ENCODE measurements around the gene PPP1R26. TPM values are rescaled to one million over a fixed set of nuclear protein-coding genes. Genes with fewer than 3 reads are reported as not detected.

Gene PPP1R26
- polyA plus RNA-seq, 1 donor from 2014 or later, result 20.1 TPM

- Histone ChIP-seq H3K79me2 (replicated peaks; ENCODE audit: insufficient read depth, low read length) (no peaks in the 10 kb centered on the region), H3K36me3 (ENCODE audit: insufficient read depth, low read length) (no peaks in the 10 kb centered on the region), H3K27me3 (ENCODE audit: insufficient read depth, low read depth, low read length) (no peaks in the 10 kb centered on the region), H4K20me1 (ENCODE audit: insufficient read depth) (no peaks in the 10 kb centered on the region), H3K9me2 (ENCODE audit: insufficient read depth, low read length) (no peaks in the 10 kb centered on the region), H3K4me3 (ENCODE audit: low read length) (no peak overlapping the region), H3K9me3 (ENCODE audit: low read length) (no peaks in the 10 kb centered on the region), H3K27ac (ENCODE audit: low read length) (no peak overlapping the region), H2AFZ (ENCODE audit: low read depth, low read length) (no peak overlapping the region), H3F3A (ENCODE audit: insufficient read depth, low read length, poor library complexity, severe bottlenecking) (no peaks in the 10 kb centered on the region), H3K9ac (ENCODE audit: low read length) (no peak overlapping the region), H3K4me2 (ENCODE audit: low read length) (no peak overlapping the region)
- TF ChIP-seq MXI1 (conservative IDR thresholded peaks at IDR 0.05; ENCODE audit: poor library complexity, severe bottlenecking) (no peak), RAD21 (conservative IDR thresholded peaks at IDR 0.05) (no peak), EZH2 (IDR thresholded peaks at IDR 0.05; ENCODE audit: borderline replicate concordance, insufficient read depth, low read length, poor library complexity, severe bottlenecking) (no peak), SMC3 (conservative IDR thresholded peaks at IDR 0.05; ENCODE audit: poor library complexity) (no peak), EP300 (conservative IDR thresholded peaks at IDR 0.05; ENCODE audit: poor library complexity, severe bottlenecking) (no peak), REST (IDR thresholded peaks at IDR 0.05; ENCODE audit: borderline replicate concordance) (no peak), TAF1 (IDR thresholded peaks at IDR 0.05; ENCODE audit: low read depth) (no peak), CTCF (IDR thresholded peaks at IDR 0.05; ENCODE audit: poor library complexity, severe bottlenecking) (no peak), POLR2AphosphoS5 (IDR thresholded peaks at IDR 0.05) (no peak)
Measured at GRCh38 chr9:135507104-135508035, 27.8 kb downstream of the PPP1R26 start.

- Histone ChIP-seq H3K4me2 (ENCODE audit: low read length) (no peak overlapping the region), H3K36me3 (ENCODE audit: insufficient read depth, low read length) (no peaks in the 10 kb centered on the region), H3K4me3 (ENCODE audit: low read length) (no peak overlapping the region), H3K9me2 (ENCODE audit: insufficient read depth, low read length) (no peaks in the 10 kb centered on the region), H3K27ac (ENCODE audit: low read length) (no peak overlapping the region), H3K27me3 (ENCODE audit: insufficient read depth, low read depth, low read length) (no peaks in the 10 kb centered on the region), H4K20me1 (ENCODE audit: insufficient read depth) (no peaks in the 10 kb centered on the region), H3K9ac (ENCODE audit: low read length) (no peak overlapping the region), H3F3A (ENCODE audit: insufficient read depth, low read length, poor library complexity, severe bottlenecking) (no peaks in the 10 kb centered on the region), H2AFZ (ENCODE audit: low read depth, low read length) (no peak overlapping the region), H3K79me2 (replicated peaks; ENCODE audit: insufficient read depth, low read length) (no peaks in the 10 kb centered on the region), H3K9me3 (ENCODE audit: low read length) (no peaks in the 10 kb centered on the region)
- TF ChIP-seq RAD21 (conservative IDR thresholded peaks at IDR 0.05), result no peak
- TF ChIP-seq SMC3 (conservative IDR thresholded peaks at IDR 0.05; ENCODE audit: poor library complexity), result no peak
- TF ChIP-seq EP300 (conservative IDR thresholded peaks at IDR 0.05; ENCODE audit: poor library complexity, severe bottlenecking), result no peak
- no peak for TF ChIP-seq CTCF (IDR thresholded peaks at IDR 0.05; ENCODE audit: poor library complexity, severe bottlenecking)
Measured at GRCh38 chr9:135508211-135508820, 28.7 kb downstream of the PPP1R26 start.
